HG02943 (cell line): ENCODE data around the gene MRPL10.

Experiments
- ATAC-seq: cut with Tn5 transposase; IDR thresholded peaks from one replicate; pipeline ENCODE4 v1.9.1; 2021; ENCODE audit warnings: mild to moderate bottlenecking, low read depth, moderate library complexity; ENCODE audit not compliant: unreplicated experiment

The MRPL10 gene

DNA sequence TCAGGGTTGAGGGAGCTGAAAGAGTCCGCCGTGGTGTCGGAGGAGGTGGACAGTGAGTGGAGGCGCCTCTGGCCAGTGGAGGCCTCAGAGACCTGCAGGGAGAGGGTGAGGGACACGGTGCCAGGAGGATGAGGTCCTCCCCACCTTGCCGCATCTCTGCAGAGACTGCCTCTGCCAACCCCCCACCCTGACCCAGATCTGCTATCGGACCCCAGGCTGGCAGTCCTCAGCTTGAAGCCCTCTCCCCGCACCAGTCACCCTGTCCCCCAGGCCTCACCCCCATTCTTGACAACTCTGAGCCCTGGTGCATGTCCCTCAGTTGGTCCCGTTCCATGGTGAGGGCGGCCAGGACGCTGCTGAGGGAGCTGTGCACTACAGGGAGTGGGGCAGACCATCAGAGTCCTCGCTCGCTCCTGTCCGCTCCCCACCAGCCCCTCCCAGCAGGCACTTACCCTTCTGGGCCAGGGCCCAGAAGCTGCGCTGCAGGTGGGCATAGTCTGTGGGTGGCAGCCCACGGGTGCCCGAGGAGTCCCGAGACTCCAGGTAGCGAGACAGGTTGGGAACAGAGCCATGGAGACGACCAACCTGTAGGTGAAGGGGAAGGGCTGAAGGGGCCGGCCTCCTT is 15.1 kb downstream of the MRPL10 start:
- ATAC-seq: no peak

DNA sequence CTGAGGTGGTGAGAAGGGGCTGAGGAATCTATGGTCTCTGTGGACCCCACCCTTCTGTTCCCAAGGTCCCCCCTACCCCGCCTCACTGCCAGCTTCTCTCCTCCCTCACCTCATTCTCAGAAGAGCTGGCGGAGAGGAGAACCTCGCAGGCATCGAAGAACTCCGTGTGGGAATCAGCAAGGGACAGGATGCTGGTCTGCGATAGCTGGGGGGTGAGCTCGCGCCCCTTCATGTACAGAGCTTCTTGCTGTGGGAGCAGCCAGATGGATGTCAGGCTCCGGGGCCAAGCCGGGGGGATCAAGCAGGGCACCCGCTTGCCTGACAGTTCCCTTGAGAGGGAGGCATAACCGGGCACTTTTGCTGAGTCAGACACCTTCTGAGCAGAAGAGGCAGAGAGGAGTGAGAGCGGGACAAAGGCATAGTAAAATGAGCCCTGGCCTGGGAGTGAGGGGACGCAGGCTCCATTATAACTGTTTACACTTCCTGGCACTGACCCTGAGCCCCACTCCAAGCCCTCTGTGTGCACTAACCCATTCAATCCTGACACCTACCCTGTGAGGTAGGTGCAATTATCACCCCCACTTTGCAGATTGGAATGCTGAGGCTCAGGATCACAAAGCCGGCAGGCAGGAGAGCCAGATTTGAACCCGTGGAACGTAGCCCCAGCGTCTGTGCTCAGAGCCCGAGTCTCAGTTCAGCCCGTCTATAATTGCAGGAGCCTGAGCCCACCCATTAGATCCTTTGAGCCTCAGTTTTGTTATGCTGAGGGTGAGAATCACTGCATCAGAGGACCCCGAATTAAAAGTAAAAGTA is 16.0 kb downstream of the MRPL10 start:
- no peak for ATAC-seq

DNA sequence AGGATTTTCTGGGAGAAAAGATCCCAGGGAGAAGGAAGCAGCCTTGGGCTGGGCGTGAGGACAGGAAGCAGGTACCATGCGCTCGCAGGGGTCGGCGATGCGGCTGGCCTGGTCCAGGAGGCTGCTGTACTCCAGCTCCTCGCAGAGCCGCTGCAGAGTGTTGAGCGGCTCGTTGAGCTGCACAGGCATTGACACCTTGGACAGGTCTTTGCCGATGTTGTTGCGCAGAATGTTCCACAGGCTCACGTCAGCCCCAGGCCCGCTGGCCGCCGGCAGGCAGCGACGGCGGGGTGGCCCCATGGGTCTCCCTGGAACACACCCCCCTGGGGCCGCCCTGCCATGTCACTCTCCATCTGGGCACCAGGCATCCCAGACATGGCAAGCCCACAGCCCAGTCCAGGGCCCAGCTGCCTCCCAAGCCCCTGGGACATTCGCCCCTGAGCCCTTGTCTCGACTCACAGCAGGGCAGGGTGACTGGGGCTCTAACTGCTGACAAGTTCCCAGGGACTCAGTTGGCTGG is 17.8 kb downstream of the MRPL10 start:
- ATAC-seq: no peak

DNA sequence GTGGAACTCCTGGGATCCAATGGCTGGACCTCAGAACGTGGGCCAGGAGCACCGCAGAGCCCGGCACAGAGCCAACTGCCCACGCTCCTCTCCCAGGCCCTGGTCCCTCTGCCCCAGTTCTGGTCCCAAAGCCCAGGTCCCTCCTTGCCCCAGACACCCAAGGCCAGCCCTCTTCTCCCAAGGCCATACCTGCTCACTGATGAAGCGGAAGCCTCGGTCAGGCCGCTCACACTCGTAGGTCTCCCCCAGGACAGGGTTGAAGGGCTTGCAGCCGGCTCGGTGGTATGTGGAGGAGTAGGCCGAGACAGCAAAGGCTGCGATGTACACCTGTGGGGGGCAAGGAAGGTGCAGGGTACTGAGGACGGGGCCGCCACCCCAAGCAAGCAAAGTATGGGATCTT is 18.3 kb downstream of the MRPL10 start:
- no peak for ATAC-seq

DNA sequence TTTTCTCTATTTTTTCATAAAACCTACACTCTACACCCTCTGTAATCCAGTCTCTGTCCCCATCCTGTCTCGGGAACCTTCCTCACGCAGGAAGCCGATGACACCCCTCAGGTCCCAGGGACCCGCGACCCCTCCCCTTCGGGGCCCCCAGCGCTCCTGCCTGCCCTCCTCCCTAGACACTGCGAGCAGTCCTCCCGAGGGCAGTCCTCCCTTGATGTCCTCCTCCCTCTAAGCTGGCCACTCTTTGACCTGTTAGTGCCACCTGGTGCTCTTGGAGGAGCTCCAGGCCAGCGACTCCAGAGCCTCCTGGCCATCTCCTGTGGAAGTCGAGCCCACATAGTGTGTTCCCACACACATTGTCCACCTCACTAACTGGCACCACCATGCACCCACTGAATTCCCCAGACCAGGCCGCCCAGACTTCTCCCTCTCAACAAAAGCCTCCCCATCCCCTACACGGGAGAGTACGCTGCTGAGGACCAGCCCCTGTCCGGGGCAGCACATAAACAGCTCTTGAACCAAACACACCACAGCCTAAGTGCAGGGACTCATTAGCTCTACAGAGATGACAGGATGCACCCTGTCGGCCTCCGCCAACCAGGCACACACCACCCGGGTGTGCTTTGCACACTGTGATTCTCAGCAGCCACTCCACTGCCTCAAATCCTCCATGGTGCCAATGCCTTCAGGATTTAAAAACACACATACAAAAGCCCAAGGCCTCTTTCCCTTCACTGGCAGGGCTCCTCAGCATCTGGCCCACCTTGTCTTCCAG is 19.0 kb downstream of the MRPL10 start:
- no peak for ATAC-seq

DNA sequence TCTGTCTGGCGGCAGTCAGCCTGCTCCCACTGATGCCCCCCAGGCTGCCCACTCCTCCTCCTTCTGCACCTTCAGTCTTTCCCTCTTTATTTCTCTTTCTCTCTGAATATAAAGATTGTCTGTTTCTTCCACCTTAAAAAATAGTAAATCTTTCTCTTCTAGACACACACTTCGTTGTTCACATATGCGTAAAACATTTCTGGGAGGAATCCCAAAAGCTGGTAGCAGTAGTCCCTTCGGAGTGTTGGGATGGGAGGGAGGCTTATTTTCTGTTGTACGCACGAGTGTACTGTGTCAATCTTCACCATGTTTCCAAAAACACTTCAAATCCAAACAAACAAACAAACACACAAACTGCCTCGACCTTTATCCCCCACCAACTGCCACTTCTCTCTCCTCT is 19.6 kb downstream of the MRPL10 start:
- ATAC-seq: no peak

DNA sequence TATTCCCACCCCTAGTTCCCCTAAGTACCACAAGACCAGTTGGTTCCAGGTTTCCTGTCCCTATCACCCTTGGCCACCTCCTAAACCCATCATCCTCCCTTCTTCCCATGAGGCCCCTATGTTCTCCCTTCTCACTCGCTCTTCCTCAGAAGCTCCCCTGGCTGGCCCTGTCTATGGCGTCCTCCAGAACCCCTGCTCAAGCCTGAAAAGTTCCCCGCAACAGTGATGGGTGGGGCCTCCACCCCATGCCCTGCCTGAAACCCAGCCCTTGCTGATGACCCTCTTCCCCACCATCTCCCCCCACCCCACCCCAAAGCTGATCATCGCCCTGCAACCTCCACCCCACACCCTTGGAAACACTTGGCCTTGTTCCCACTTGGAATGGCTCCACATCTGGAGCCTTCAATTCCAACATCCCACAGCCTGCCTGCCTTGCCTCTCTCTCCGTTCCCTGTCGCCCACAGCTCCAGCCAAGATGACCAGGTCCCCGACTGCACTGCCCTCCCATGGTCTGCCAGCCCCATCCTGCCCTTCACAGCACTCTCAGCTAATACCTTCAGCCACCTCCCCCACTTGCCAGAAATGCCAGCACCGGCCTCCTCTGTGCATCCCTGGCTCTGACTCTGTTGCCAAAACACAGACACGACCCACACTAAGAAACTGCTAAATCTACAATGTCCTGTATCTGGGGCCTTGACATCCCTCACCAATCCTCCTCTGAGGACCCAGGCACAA is 20.3 kb downstream of the MRPL10 start:
- ATAC-seq: no peak

DNA sequence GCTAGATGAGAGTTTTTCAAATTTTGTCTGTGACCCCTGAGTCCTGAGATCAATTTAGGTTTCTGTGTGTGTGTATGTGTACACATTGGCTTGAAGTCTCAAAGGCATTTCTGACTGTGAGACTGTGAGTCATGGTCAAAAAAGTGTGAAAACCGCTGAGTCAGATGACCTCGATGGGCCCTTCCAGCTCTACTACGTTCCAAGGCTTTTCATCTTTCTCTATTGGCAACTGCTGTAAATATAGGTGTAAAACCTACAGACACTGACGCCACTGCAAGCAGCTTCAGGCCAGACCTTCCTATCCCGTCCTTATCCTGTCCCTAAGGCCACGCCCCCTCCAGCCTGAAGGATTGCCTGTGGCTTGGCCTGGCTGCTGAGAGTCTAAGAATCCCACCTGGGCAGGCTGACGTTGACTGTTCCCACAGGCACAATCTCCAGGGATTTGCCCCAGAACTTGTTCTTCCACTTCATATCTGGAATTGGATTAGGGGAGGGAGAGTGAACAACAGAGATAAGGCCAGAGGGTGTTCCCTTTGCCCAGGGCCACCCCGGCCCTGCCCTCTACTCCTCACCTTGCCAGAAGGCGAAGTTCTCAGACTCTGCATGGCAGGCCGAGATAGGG is 21.0 kb downstream of the MRPL10 start:
- ATAC-seq: no peak

DNA sequence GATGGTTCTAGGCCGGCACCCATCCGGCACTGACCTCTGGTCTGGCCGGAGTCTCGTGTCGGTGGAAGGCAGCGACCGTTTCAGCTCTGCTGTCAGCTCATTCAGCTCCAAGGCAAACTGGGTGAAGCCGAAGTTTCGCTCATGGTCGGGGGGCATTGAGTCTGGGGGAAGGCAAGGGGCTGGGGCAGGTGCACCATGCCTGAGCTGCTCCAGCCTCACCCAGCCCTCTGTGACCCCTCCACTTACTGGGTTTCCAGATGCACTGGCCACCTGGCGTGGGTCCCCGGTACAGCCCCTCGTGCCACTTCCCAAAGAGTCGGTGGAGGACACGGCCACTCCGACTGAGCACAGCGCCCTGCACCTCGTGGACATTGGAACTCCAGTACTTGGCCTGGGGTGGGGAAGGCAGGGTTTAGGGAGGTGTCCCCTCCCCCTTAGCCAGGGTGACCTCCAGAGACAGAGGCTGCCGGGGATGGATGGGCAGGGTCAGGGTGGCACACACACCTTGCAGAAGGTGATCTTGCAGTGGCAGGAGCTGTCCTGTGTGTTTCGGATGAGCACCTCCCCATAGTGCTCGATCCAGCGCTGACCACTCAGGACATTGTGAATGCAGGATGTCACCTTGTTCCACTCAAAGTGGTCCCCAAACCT is 22.4 kb downstream of the MRPL10 start:
- ATAC-seq: no peak

DNA sequence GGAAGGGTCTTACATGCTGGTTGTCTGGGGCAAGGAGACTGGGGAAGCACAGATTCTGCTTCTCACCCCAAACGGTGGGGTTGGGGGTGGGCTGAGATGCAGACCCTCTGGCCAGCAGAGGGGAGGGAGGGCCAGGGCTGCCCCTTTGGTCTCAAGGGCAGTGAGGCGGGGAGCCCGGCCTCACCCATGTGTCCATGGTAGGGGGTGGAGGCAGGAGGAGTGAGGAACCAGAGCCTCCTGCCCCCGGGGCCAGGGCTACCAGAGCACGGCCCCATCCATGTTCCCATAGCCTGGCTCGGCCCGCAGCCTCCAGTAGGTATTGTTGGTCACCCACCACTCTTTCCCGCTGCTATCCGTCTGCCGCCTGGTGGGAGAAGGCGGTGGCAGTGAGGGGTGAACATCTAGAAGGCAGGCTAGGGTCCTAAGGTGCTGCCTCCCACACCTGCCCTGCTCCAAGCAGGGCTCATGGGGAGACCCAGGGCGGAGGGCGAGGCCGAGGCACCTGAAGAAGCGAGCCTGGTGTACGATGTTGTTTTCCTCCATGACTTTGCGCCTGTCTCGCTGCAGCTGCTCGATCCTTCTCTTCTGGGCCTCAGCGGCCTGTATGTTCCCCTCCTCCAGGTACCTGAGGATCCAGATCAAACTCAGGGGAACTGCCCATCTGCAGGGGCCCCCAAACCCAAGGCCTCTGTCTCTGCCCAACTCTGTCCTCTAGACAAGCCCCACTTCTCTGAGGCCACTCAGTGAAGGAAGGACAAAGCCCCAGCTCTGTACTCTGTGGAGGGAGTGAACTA is 23.1 kb downstream of the MRPL10 start:
- no peak for ATAC-seq

DNA sequence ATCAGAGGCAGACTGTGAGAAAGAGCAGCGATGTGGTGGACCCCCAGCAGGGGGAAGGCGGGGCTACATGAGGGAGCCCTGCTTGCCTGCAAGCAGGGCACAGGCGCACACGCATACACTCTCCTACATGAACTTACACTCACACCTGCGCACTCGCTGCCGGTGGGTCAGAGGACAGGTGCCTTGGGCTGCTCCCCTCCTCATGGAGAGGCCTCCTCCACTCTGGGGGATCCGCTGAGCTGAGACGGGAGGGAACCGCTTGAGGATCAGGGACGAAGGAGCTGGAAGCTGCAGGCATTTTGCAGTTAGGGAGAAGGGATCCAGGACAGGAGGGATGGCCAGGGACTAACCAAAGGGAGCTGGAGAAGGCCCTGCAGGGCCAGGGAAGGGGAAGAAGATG is 23.9 kb downstream of the MRPL10 start:
- no peak for ATAC-seq

DNA sequence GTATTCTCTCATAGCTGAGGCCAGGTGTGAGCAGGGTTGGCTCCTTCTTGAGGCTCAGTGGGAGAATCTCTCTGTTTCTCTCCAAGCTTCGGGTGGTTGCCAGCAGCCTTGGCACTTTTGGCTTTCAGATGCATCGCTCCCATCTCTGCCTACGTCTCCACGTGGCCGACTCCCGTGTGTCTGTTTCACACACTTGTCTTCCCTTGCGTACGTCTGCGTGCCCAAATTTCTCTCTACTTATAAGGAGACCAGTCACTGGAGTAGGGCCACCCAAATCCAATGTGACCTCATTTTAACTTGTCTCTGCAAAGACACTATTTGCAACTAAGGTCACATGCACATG is 24.5 kb downstream of the MRPL10 start:
- no peak for ATAC-seq

DNA sequence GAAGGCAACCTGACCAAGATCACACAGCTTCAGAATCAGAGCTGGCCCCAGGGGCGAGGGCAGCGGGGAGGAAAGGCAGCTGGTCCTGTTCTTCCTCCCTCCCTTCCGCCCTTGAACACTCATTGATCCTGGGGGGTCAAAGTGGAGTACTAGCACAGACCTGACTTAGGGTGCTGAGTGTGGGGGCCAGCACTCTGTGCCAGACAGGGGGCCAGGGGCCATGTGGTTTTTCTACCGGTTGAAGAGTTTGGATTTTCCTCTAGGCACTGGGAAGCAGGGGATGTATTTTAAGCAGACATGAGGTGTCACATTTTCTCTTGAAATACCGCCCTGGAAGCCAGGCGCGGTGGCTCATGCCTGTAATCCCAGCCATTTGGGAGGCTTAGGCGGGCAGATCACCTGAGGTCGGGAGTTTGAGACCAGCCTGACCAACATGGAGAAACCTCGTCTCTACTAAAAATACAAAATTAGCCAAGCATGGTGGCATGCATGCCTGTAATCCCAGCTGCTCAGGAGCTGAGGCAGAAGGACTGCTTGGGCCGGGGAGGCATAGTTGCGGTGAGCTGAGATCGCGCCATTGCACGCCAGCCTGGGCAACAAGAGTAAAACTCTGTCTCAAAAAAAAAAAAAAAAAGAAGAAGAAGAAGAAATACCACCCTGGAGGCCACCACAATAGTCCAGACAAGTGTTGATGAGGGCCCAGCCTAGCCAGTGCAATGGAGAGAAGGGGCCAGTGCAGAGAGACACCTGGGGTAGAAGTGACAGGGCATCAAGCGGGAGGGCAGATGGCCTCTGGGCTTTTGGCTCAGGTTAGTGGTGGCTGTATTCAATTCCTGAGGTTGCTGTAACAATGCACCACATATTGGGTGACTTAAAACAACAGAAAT is 25.1 kb downstream of the MRPL10 start:
- ATAC-seq: no peak

DNA sequence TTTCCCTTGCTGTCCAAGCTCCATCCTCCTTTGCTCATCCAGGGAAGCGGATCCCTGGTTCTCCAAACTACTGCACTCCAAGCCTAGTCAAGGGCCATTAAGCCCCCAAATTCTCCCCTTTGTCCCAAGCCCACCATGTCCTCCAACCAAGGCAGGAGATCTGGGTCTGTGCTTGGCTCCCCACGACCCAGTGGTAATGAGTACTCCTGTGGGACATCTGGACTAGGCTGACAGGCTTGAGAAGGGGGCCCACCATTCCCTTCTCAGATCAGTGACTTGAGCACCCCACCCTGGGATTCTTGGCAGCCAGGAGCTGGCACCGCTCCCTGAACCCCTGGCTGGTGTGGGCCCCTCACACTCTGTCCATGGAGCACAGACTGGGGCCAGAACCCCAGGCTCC is 26.9 kb downstream of the MRPL10 start:
- no peak for ATAC-seq

DNA sequence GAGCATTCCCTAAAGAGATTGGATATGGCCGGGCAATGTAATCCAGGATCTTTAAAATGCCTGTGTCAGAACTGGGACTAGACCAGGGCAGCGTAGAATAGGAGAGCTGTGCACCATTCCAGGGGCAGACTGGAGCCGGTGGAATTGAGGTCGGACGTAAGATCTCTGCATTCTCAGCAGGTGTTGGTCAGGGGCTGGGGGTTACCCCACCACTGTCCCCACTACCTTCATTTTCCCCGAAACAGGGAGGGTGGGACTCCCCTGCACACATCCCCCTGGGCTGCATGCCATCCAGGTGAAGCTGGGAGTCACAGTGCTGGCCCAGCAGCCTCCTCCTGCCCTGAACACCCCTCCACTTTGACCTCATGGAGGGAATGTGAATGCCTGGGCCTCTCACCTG is 27.6 kb downstream of the MRPL10 start:
- no peak for ATAC-seq

DNA sequence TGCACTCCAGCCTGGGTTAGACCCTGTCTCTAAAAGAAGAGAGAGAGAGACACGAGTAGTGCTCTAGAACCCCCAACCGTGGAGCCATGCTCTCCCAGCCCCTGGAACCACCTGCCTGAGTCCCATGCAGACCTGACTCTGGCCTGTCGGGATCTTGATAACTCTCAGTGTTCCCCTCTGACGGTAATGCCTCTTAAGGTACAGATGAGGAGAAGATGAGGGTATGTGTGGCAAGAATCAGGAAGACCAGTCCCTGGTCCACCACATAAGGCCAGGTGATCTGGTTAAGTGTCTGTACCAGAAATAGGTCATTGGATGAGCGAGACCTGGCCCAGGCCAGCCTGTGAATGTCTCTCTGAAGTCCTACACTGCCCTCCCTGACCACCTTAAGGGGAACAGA is 28.1 kb downstream of the MRPL10 start:
- no peak for ATAC-seq

DNA sequence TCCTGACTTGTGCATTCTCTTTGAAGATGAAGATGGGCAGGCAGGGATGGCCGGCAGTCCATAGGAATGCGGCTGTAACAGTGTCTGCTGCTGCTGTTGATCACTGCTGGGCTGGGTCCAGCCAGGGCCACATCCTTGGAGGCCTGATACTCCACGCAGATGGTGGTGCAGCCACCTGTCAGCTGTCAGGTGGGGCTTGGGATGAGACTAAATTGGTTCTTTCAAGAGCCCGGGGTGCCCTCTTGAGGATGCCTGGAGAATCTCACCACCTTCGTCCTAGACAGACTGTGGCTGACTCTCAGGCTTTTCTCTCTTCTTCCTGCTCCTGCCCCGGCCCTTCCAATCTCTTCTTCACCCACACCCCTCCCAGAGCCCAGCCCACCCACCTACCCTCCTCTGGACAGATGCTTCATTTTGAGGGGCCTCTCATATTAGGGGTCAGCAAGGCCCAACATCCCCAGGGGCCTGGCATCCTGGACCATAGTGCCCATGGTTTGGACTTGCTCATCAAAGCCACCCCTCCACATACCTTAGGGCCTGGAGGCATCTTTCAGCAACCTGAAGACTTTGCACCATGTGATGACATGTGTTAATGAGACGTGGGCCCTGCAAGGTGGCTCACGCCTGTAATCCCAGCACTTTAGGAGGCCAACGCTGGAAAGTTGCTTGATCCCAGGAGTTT is 28.9 kb downstream of the MRPL10 start:
- no peak for ATAC-seq

DNA sequence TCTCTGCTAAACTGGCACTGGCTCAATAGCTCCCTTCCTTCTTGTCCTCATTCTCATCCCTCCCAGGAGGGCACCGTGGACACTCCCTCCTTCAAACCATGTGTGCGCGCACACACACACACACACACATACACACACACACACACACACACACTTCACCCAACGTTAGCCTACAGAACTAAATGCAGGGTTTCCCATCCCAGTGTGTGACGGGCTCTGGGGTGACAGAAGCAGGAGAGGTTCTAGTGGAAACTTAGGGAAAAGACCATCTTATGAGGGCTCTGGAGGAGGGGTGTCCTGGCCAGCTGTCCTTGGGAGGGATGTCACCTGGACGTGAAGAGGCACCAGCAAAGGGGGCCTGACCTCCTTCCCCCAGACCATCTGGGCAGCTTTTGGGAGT is 29.4 kb downstream of the MRPL10 start:
- no peak for ATAC-seq
